Measurements from ENCODE around the gene GALNT5. TPM values are rescaled to one million over a fixed set of nuclear protein-coding genes. Genes with fewer than 3 reads are reported as not detected.

GALNT5 gene
- total and polyA plus RNA-seq, 4 donors: under 0.01 to 5.3 (median 0.01) TPM; not detected in 1

- Histone ChIP-seq H3K27me3 (ENCODE audit: control insufficient read depth in 4 of 4, insufficient read depth in 4 of 4, low read length in 3 of 4) (peaks cover 0 to 3% (median 0%) of the 10 kb centered on the region in 4 donors), H3K9ac (ENCODE audit: low read depth in 1 of 2, low read length in 2 of 2) (no peak overlapping the region), H3K4me3 (ENCODE audit: low read depth in 1 of 3, low read length in 3 of 3) (no peak overlapping the region), H3K27ac (ENCODE audit: low read depth in 1 of 2, low read length in 2 of 2) (no peak overlapping the region), H3K9me3 (ENCODE audit: control insufficient read depth in 4 of 4, low read length in 3 of 4) (no peaks in the 10 kb centered on the region), H3K4me1 (ENCODE audit: control insufficient read depth in 4 of 4, insufficient read depth in 4 of 4, low read length in 3 of 4) (no peaks in the 10 kb centered on the region), H3K36me3 (ENCODE audit: control insufficient read depth in 4 of 4, insufficient read depth in 3 of 4, low read depth in 1 of 4, low read length in 3 of 4) (no peaks in the 10 kb centered on the region)
- TF ChIP-seq NR2F2 (IDR thresholded peaks at IDR 0.05) (no peak), EGR1 (IDR thresholded peaks at IDR 0.05; ENCODE audit: low read depth in 2 of 2) (no peak), TAF1 (conservative IDR thresholded peaks at IDR 0.05) (no peak), SP1 (IDR thresholded peaks at IDR 0.05) (no peak), ATF3 (IDR thresholded peaks at IDR 0.05) (no peak), FOXA1 (IDR thresholded peaks at IDR 0.05) (no peak), HNF4A (conservative IDR thresholded peaks at IDR 0.05) (no peak)
- DNase-seq (ENCODE audit: low spot score): no peak
- WGBS: 52% methylated on average over 2 of the region's 2 CpGs
These were observed 38.6 kb upstream of the GALNT5 start for GRCh38 chr2:157218911-157219310.

- WGBS: 69% methylated on average over 1 of the region's 1 CpG
- H3K9ac ChIP-seq (ENCODE audit: low read depth in 1 of 2, low read length in 2 of 2): no peak overlapping the region
- peaks cover 0 to 3% (median 0%) of the 10 kb centered on the region in 4 donors for H3K27me3 ChIP-seq (ENCODE audit: control insufficient read depth in 4 of 4, insufficient read depth in 4 of 4, low read length in 3 of 4)
- no peaks in the 10 kb centered on the region for H3K9me3 ChIP-seq (ENCODE audit: control insufficient read depth in 4 of 4, low read length in 3 of 4)
- H3K4me1 ChIP-seq (ENCODE audit: control insufficient read depth in 4 of 4, insufficient read depth in 4 of 4, low read length in 3 of 4): no peaks in the 10 kb centered on the region
- DNase-seq (ENCODE audit: low spot score): no peak
- TF ChIP-seq GABPA (IDR thresholded peaks at IDR 0.05 in 1 of 2, conservative IDR thresholded peaks at IDR 0.05 in 1 of 2) (no peak), CTCF (IDR thresholded peaks at IDR 0.05; ENCODE audit: low read depth, low read length, missing input control) (no peak), TAF1 (conservative IDR thresholded peaks at IDR 0.05) (no peak), NR2F2 (IDR thresholded peaks at IDR 0.05) (no peak), FOXA2 (IDR thresholded peaks at IDR 0.05) (no peak), SP1 (IDR thresholded peaks at IDR 0.05) (no peak), FOXA1 (IDR thresholded peaks at IDR 0.05) (no peak), JUND (IDR thresholded peaks at IDR 0.05) (no peak), REST (IDR thresholded peaks at IDR 0.05) (no peak), HNF4G (IDR thresholded peaks at IDR 0.05) (no peak)
- no peak overlapping the region for H3K27ac ChIP-seq (ENCODE audit: low read depth in 1 of 2, low read length in 2 of 2)
- no peak overlapping the region for H3K4me3 ChIP-seq (ENCODE audit: low read depth in 1 of 3, low read length in 3 of 3)
- H3K36me3 ChIP-seq (ENCODE audit: control insufficient read depth in 4 of 4, insufficient read depth in 3 of 4, low read depth in 1 of 4, low read length in 3 of 4): no peaks in the 10 kb centered on the region
These were observed 37.0 kb upstream of the GALNT5 start for GRCh38 chr2:157220502-157220901.
